K562 (cell line): ENCODE data around the gene COL4A1. TPM values are rescaled to one million over a fixed set of nuclear protein-coding genes. Genes with fewer than 3 reads are reported as not detected.

ENCODE experiments used
- ATAC-seq: fragments of 200-7000 bp; cut with Tn5 transposase; 3 replicates; pipeline ENCODE4 v1.9.1; 2020; ENCODE audit warnings: moderate library complexity
- BruUV-seq: library from RNA; stranded (reverse); fragments of 400-500 nt; replicated peaks from 2 replicates; lab custom pipeline; 2021; lab: Mats Ljungman, UMichigan
- CTCF ChIA-PET: fragments of 300-600 bp; formaldehyde crosslinking; extraction: SDS; loops from one replicate; lab custom pipeline; 2021; ENCODE audit warnings: low intra/inter-chr PET ratio; lab: Yijun Ruan, JAX
- POLR2A ChIA-PET: fragments of 300-600, 350-650 bp; sonication (Branson Sonifier 250); formaldehyde crosslinking; extraction: SDS; loops from one replicate; lab custom pipeline; 2021; ENCODE audit warnings: antibody characterized with exemption, inconsistent platforms; lab: Yijun Ruan, JAX
- DNase-seq, 4 experiments: peaks; one replicate each; pipeline versions ENCODE4 v3.0.0 to v3.0.0-alpha.2; 2011 to 2018; ENCODE audit warnings: low spot score in 3 of 4, mixed read lengths in 3 of 4; ENCODE audit errors: extremely low read depth in 1 of 4
- FAIRE-seq: peaks from 2 replicates; lab custom pipeline; 2011; peaks lifted over from hg19 to GRCh38; lab: Jason Lieb, UNC
- H2AFZ ChIP-seq: 2 replicates; pipeline ENCODE4 v1.6.0; 2011; ENCODE audit warnings: low read depth, low read length, control low read depth, inconsistent platforms
- H3K27ac ChIP-seq: fragments of 200-600 bp; 3 replicates; pipeline ENCODE4 v1.8.0; 2011; ENCODE audit warnings: low read depth, mild to moderate bottlenecking, control low read depth, inconsistent platforms, low read length, moderate library complexity, mixed read lengths; ENCODE audit errors: extremely low read depth
- H3K27me3 ChIP-seq, 2 experiments: fragments of 300-600 bp in 1 of 2; 2 replicates in 1 of 2; 3 replicates in 1 of 2; pipeline versions ENCODE4 v1.6.0 to v1.8.0; 2011; ENCODE audit warnings: inconsistent platforms in 2 of 2, low read length in 2 of 2, mild to moderate bottlenecking in 1 of 2, mixed read lengths in 1 of 2, moderate library complexity in 1 of 2; ENCODE audit not compliant: control insufficient read depth in 2 of 2, insufficient read depth in 2 of 2
- H3K36me3 ChIP-seq: fragments of 300-600 bp; 3 replicates; pipeline ENCODE4 v1.8.0; 2011; ENCODE audit warnings: mild to moderate bottlenecking, low read length, inconsistent platforms; ENCODE audit not compliant: control insufficient read depth, insufficient read depth
- H3K4me1 ChIP-seq, 2 experiments: fragments of 200-600 bp in 1 of 2; replicated peaks in 1 of 2; 2 replicates in 1 of 2; 3 replicates in 1 of 2; pipeline versions ENCODE4 v1.5.1 to v1.8.0; 2011; ENCODE audit warnings: inconsistent platforms in 2 of 2, low read length in 2 of 2, mild to moderate bottlenecking in 1 of 2, mixed read lengths in 1 of 2, moderate library complexity in 1 of 2; ENCODE audit not compliant: control insufficient read depth in 2 of 2, insufficient read depth in 2 of 2
- H3K4me2 ChIP-seq: 2 replicates; pipeline ENCODE4 v1.6.1; 2011; ENCODE audit warnings: low read length, control low read depth, inconsistent platforms, mixed read lengths; ENCODE audit not compliant: insufficient read depth
- H3K4me3 ChIP-seq: fragments of 200-600 bp; sonication (generic), shearing (Covaris generic); 2 replicates; pipeline ENCODE4 v1.5.1; 2016; ENCODE audit warnings: control low read depth, inconsistent platforms
- H3K79me2 ChIP-seq: fragments of 200-600 bp; 3 replicates; pipeline ENCODE4 v1.8.0; 2011; ENCODE audit warnings: low read length, inconsistent platforms; ENCODE audit not compliant: control insufficient read depth, insufficient read depth
- H3K9ac ChIP-seq, 2 experiments: 2 replicates each; pipeline versions ENCODE4 v1.6.0 to v1.6.1; 2011; ENCODE audit warnings: low read depth in 2 of 2, low read length in 2 of 2, control low read depth in 1 of 2, inconsistent platforms in 1 of 2, mild to moderate bottlenecking in 1 of 2, mixed read lengths in 1 of 2; ENCODE audit not compliant: insufficient read depth in 1 of 2
- H3K9me1 ChIP-seq: one replicate; pipeline ENCODE4 v1.6.0; 2011; ENCODE audit warnings: inconsistent platforms, mild to moderate bottlenecking, low read length, moderate library complexity; ENCODE audit not compliant: control insufficient read depth, insufficient read depth
- H3K9me3 ChIP-seq: replicated peaks from 2 replicates; pipeline ENCODE4 v1.5.1; 2011; ENCODE audit warnings: low read depth, low read length, inconsistent platforms; ENCODE audit not compliant: control insufficient read depth, insufficient read depth
- H4K20me1 ChIP-seq: replicated peaks from 2 replicates; pipeline ENCODE4 v1.6.1; 2011; ENCODE audit warnings: low read length, inconsistent platforms, mixed read lengths; ENCODE audit not compliant: control insufficient read depth, insufficient read depth
- IRF2 ChIP-seq: sonication (generic); formaldehyde crosslinking; IDR thresholded peaks from 2 replicates; pipeline ENCODE4 v1.8.1; 2022; ENCODE audit warnings: mild to moderate bottlenecking, missing genetic modification reagents
- IRF9 ChIP-seq: fragments of 450-650 bp; IDR thresholded peaks from 2 replicates; pipeline ENCODE4 v1.6.1; 2016; ENCODE audit warnings: missing biosample characterization, missing genetic modification characterization
- MYNN ChIP-seq, 2 experiments: sonication (generic); formaldehyde crosslinking in 1 of 2; IDR thresholded peaks; 2 replicates each; pipeline versions ENCODE4 v1.5.0 to v1.6.1; 2016 to 2020; ENCODE audit warnings: antibody characterized with exemption in 1 of 2, missing genetic modification reagents in 1 of 2
- PCBP1 ChIP-seq: fragments of 200-400 bp; formaldehyde crosslinking; IDR thresholded peaks from 2 replicates; pipeline ENCODE4 v1.6.1; 2018; ENCODE audit warnings: mild to moderate bottlenecking, low read depth, low read length; ENCODE audit not compliant: poor library complexity, severe bottlenecking
- SMARCA5 ChIP-seq: fragments of 450-650 bp; IDR thresholded peaks from 2 replicates; pipeline ENCODE4 v1.6.1; 2016
- ZNF124 ChIP-seq: sonication (generic); formaldehyde crosslinking; IDR thresholded peaks from 2 replicates; pipeline ENCODE4 v1.8.1; 2022; ENCODE audit warnings: missing genetic modification reagents
- WGBS: fragments of 100-300 bp; shearing (Covaris generic); methylation state at CpG from one replicate; pipeline ENCODE4 v1.1.6; 2016; ENCODE audit warnings: low coverage, mixed read lengths; ENCODE audit not compliant: insufficient coverage; ENCODE audit errors: missing lambda C conversion rate; 5-methylcytosine and 5-hydroxymethylcytosine counted together
- in situ Hi-C: fragments of 300-500 bp; cut with MboI; formaldehyde crosslinking; loops from 4 replicates; pipeline ENCODE4 v1.15.0; 2018; ENCODE audit warnings: inconsistent platforms, mixed read lengths
- intact Hi-C: fragments of 100-400 bp; cut with micrococcal nuclease; formaldehyde crosslinking; loops from 2 replicates; pipeline ENCODE4 v1.14.2; 2022
- polyA plus RNA-seq, 8 experiments: library from polyadenylated mRNA; depleted of rRNA in 4 of 8; stranded (reverse) in 5 of 8; unstranded in 3 of 8; fragments of >200 nt; fragmentation: Nextera tagmentation in 2 of 8; fragmentation: Illumina TruSeq in 1 of 8; extraction: Ambion mirVana in 2 of 8; extraction: Trizol in 1 of 8; gene quantifications; 2 replicates each; pipeline versions ENCODE4 v1.2.1 to v1.2.3, GENCODE V29; 2011 to 2014; ENCODE audit warnings: inconsistent platforms in 1 of 8, missing spikeins in 1 of 8
- total RNA-seq, 7 experiments: library from RNA; depleted of rRNA in 6 of 7; stranded (reverse); fragments of >200 nt in 6 of 7; fragmentation: Illumina TruSeq in 2 of 7; extraction: Trizol in 2 of 7; gene quantifications; 2 replicates each; pipeline versions ENCODE4 v1.2.1 to v1.2.3, GENCODE V29; 2011 to 2021; ENCODE audit warnings: low replicate concordance in 1 of 7

Gene COL4A1
- total and polyA plus RNA-seq, 9 of the 15 experiments (the other 6 are each of a cell fraction or from before 2014, with no cell fraction given), result 0.35 TPM; not detected in 8

GRCh38 chr13:110268061-110268460 is 38.9 kb downstream of the COL4A1 start:
- BruUV-seq, result no TSS peak
- Histone ChIP-seq H3K27me3 (peaks cover under 1 to 44% of the 10 kb centered on the region in 2 experiments; a peak in 4 of 5 replicates), H4K20me1 (no peaks in the 10 kb centered on the region), H3K4me2 (no peak overlapping the region), H2AFZ (no peak overlapping the region), H3K9ac (no peak overlapping the region), H3K9me3 (no peaks in the 10 kb centered on the region), H3K4me1 (no peaks in the 10 kb centered on the region), H3K27ac (no peak overlapping the region), H3K9me1 (no peaks in the 10 kb centered on the region), H3K36me3 (no peaks in the 10 kb centered on the region), H3K4me3 (no peak overlapping the region), H3K79me2 (no peaks in the 10 kb centered on the region)
- ATAC-seq (no peak), FAIRE-seq (no peak), DNase-seq (no peak)
- intact Hi-C loops (no loop called here), in situ Hi-C loops (no loop called here)
- 0% methylated on average over 5 of the region's 6 CpGs for WGBS
- ChIA-PET POLR2A (no interaction called here), CTCF (no interaction called here)
- TF ChIP-seq SMARCA5 (no peak), IRF2 (no peak), MYNN (IDR thresholded peaks at IDR 0.05) (no peak), MYNN (CRISPR knock-in tag; IDR thresholded peaks at IDR 0.05) (no peak), ZNF124 (no peak), PCBP1 (no peak), IRF9 (tag) (no peak)
